BE2C (cell line): Measurements from ENCODE around the gene BABAM2.

Experiments
- DNase-seq: peaks from one replicate; pipeline ENCODE4 v3.0.0-alpha.2; 2020
- H3K27me3 ChIP-seq: fragments of 250-450 bp; sonication (Bioruptor Pico); 2 replicates; pipeline ENCODE4 v1.5.1; 2020; ENCODE audit warnings: mild to moderate bottlenecking
- H3K36me3 ChIP-seq: fragments of 250-450 bp; sonication (Bioruptor Pico); 2 replicates; pipeline ENCODE4 v1.5.1; 2020; ENCODE audit warnings: mild to moderate bottlenecking
- H3K4me1 ChIP-seq: fragments of 250-450 bp; sonication (Bioruptor Pico); 2 replicates; pipeline ENCODE4 v1.5.1; 2020
- H3K4me3 ChIP-seq: 2 replicates; pipeline ENCODE4 v1.5.1; 2011; ENCODE audit warnings: low read depth, low read length
- H3K9me3 ChIP-seq: fragments of 250-450 bp; sonication (Bioruptor Pico); 2 replicates; pipeline ENCODE4 v1.5.1; 2020
- TF ChIP-seq, protein P1 (sequence below): IDR thresholded peaks from 2 replicates; pipeline ENCODE4 v1.5.1; 2012; ENCODE audit warnings: mild to moderate bottlenecking, low read depth, low read length

Gene BABAM2

DNA sequence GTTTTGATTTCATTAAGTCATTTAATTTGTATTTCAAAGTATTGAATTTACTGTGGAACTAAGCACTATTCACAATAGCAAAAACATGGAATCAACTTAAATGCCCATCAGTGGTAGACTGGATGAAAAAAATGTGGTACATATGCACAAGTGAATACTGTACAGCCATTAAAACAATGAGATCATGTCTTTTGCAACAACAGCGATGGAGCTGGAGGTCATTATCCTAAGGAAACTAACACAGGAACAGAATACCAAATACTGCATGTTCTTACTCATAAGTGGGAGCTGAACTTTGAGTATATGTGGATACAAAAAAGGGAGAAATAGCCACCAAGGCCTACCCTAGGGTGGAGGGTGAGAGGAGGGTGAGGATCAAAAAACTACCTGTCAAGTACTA is 164.4 kb downstream of the BABAM2 start:
- no peak overlapping the region for H3K4me3 ChIP-seq
- DNase-seq, result no peak
- no peaks in the 10 kb centered on the region for H3K27me3 ChIP-seq
- H3K4me1 ChIP-seq, result no peaks in the 10 kb centered on the region
- H3K36me3 ChIP-seq, result no peaks in the 10 kb centered on the region
- TF ChIP-seq, protein P1, sequence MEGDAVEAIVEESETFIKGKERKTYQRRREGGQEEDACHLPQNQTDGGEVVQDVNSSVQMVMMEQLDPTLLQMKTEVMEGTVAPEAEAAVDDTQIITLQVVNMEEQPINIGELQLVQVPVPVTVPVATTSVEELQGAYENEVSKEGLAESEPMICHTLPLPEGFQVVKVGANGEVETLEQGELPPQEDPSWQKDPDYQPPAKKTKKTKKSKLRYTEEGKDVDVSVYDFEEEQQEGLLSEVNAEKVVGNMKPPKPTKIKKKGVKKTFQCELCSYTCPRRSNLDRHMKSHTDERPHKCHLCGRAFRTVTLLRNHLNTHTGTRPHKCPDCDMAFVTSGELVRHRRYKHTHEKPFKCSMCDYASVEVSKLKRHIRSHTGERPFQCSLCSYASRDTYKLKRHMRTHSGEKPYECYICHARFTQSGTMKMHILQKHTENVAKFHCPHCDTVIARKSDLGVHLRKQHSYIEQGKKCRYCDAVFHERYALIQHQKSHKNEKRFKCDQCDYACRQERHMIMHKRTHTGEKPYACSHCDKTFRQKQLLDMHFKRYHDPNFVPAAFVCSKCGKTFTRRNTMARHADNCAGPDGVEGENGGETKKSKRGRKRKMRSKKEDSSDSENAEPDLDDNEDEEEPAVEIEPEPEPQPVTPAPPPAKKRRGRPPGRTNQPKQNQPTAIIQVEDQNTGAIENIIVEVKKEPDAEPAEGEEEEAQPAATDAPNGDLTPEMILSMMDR, result no peak
- H3K9me3 ChIP-seq, result no peaks in the 10 kb centered on the region

GRCh38 chr2:28055325-28055970 is 164.9 kb downstream of the BABAM2 start:
- TF ChIP-seq, protein P1, result no peak
- no peak overlapping the region for H3K4me3 ChIP-seq
- H3K4me1 ChIP-seq, result no peaks in the 10 kb centered on the region
- no peaks in the 10 kb centered on the region for H3K9me3 ChIP-seq
- DNase-seq, result no peak
- no peaks in the 10 kb centered on the region for H3K27me3 ChIP-seq
- H3K36me3 ChIP-seq, result no peaks in the 10 kb centered on the region

GRCh38 chr2:28058791-28059190 is 168.3 kb downstream of the BABAM2 start:
- Histone ChIP-seq H3K27me3 (no peaks in the 10 kb centered on the region), H3K36me3 (no peaks in the 10 kb centered on the region), H3K9me3 (no peaks in the 10 kb centered on the region), H3K4me1 (no peaks in the 10 kb centered on the region), H3K4me3 (no peak overlapping the region)
- TF ChIP-seq, protein P1, result no peak
- no peak for DNase-seq

- Histone ChIP-seq H3K27me3 (no peaks in the 10 kb centered on the region), H3K9me3 (no peaks in the 10 kb centered on the region), H3K36me3 (no peaks in the 10 kb centered on the region), H3K4me1 (no peaks in the 10 kb centered on the region), H3K4me3 (no peak overlapping the region)
- no peak for DNase-seq
- TF ChIP-seq, protein P1, result no peak
Observed at GRCh38 chr2:28062867-28063266, 172.3 kb downstream of the BABAM2 start.

GRCh38 chr2:28063492-28063962 is 173.0 kb downstream of the BABAM2 start:
- DNase-seq, result no peak
- Histone ChIP-seq H3K36me3 (no peaks in the 10 kb centered on the region), H3K9me3 (no peaks in the 10 kb centered on the region), H3K4me3 (no peak overlapping the region), H3K27me3 (no peaks in the 10 kb centered on the region), H3K4me1 (no peaks in the 10 kb centered on the region)
- TF ChIP-seq, protein P1, result no peak

DNA sequence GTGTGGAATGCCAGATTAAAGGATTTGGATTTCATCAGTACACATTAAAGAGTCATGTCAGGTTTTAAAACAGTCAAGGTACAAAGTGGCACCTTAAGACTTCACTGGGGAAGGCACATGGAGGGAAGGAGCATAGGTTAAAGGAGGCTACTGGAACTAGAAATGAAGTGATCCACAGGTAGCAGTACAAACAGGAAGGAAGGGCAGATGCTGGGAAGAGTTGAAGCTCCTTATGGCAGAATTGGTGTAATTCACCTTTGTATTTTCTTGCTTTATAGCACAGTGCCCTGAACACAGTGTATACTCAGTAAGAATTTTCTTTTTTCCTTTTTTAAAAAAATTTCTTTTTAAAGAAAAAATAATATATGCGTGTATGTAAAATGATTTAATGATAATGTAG is 177.1 kb downstream of the BABAM2 start:
- no peak for DNase-seq
- Histone ChIP-seq H3K4me3 (no peak overlapping the region), H3K27me3 (no peaks in the 10 kb centered on the region), H3K9me3 (no peaks in the 10 kb centered on the region), H3K36me3 (no peaks in the 10 kb centered on the region), H3K4me1 (no peaks in the 10 kb centered on the region; the same call in none of the 2 replicates)
- TF ChIP-seq, protein P1, result no peak
